ENCODE data around the gene CCL25. TPM values are rescaled to one million over a fixed set of nuclear protein-coding genes. Genes with fewer than 3 reads are reported as not detected.

The CCL25 gene
- total RNA-seq, 1 donor from 2014 or later: 1.4 TPM

DNA sequence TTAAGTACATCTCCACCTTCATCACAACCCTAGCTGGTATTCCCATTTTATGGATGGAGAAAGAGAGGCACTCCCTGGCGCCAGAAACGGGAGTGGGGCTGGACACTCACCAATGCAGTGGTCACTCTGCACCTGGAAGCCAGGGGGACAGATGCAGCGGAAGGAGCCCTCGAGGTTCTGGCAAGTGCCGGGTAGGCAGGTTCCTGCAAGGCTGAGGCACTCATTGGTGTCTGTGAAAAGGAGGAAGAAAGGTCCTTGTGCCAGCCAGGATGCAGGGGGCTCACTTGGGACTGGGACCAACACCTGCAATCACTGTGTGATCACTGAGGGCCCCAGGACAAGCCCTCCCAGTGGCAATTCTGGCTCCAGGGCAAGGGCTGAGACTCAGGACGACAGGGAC lies 41.8 kb downstream of the CCL25 start:
- peaks cover 53% of the 10 kb centered on the region for H3K36me3 Mint-ChIP-seq
- H3K27ac Mint-ChIP-seq: no peak overlapping the region
- no peak for TF ChIP-seq CTCF (conservative IDR thresholded peaks at IDR 0.05)
- no peaks in the 10 kb centered on the region for H3K9me3 Mint-ChIP-seq
- no peak for DNase-seq (ENCODE audit: extremely low spot score, unreplicated experiment)
- H3K4me1 Mint-ChIP-seq (ENCODE audit: unreplicated experiment): no peaks in the 10 kb centered on the region
- H3K4me3 Mint-ChIP-seq: no peak overlapping the region
- H3K27me3 Mint-ChIP-seq: no peaks in the 10 kb centered on the region

DNA sequence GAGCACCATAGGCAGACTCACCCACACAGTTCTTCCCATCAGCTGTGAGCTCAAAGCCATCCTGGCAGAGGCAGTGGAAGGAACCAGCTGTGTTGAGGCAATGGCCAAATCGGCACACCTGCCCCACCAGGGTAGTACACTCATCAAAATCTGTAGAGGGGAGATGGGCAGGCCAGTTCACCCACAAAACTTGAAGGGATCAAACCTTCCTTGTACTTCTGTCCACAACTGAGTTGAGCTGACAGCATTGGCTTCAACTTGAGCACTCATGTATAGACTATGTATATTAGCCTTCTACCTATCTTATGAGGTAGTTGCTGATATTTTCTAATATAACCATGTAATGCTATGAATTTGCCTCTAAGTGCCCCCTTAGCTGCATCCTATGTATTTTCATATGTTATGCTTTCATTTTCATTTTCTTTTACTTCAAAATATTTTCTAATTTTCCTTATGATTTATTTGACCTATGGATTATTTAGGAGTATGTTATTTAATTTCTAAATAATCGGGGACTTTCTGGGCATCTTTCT lies 42.9 kb downstream of the CCL25 start:
- Mint-ChIP-seq H3K9me3 (no peaks in the 10 kb centered on the region), H3K27ac (no peak overlapping the region), H3K36me3 (peaks cover 49% of the 10 kb centered on the region), H3K4me1 (ENCODE audit: unreplicated experiment) (no peaks in the 10 kb centered on the region), H3K4me3 (no peak overlapping the region), H3K27me3 (no peaks in the 10 kb centered on the region)
- TF ChIP-seq CTCF (conservative IDR thresholded peaks at IDR 0.05): no peak
- DNase-seq (ENCODE audit: extremely low spot score, unreplicated experiment): no peak

DNA sequence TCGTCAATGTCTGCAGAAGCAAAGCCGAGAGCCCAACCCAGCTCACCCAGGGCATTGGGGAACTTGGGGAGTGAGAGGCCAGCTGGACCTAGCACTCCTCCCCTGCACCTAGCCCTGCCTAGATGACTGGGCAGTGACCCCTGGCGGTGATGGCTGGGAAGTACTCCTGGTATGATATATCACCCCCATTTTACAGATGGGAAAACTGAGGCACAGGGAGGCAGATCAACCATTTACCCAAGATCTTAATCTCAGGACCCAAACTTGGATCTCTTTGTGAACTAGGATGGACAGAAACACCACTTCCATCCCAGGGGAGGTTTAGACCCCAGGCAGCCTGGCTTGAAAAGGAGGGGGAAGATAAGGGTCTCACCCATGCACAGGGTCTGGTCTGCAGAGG lies 43.5 kb downstream of the CCL25 start:
- Mint-ChIP-seq H3K36me3 (peaks cover 49% of the 10 kb centered on the region), H3K27me3 (no peaks in the 10 kb centered on the region), H3K4me3 (no peak overlapping the region), H3K9me3 (no peaks in the 10 kb centered on the region), H3K27ac (no peak overlapping the region), H3K4me1 (ENCODE audit: unreplicated experiment) (no peaks in the 10 kb centered on the region)
- TF ChIP-seq CTCF (conservative IDR thresholded peaks at IDR 0.05): no peak
- DNase-seq (ENCODE audit: extremely low spot score, unreplicated experiment): no peak

DNA sequence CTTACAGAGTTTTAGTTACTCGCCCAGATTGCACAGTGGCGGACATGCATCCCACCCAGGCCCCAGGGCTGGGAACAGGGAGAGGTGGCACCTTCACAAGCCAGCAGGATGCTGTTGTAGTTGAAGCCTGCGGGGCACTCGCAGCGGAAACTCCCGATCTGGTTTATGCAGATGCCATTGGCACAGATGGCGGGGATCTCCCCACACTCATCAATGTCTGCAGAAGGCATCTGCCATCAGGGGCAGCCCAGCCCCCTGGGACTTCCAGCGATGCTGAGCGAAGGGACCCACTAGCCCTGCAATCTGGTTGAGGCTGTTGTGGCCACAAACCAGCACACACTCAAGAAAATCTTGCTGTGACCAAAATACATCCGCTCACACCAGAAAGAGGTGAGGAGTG lies 44.6 kb downstream of the CCL25 start:
- Mint-ChIP-seq H3K27ac (no peak overlapping the region), H3K4me3 (no peak overlapping the region), H3K4me1 (ENCODE audit: unreplicated experiment) (no peaks in the 10 kb centered on the region), H3K36me3 (peaks cover 50% of the 10 kb centered on the region), H3K9me3 (no peaks in the 10 kb centered on the region), H3K27me3 (no peaks in the 10 kb centered on the region)
- no peak for DNase-seq (ENCODE audit: extremely low spot score, unreplicated experiment)
- no peak for TF ChIP-seq CTCF (conservative IDR thresholded peaks at IDR 0.05)

DNA sequence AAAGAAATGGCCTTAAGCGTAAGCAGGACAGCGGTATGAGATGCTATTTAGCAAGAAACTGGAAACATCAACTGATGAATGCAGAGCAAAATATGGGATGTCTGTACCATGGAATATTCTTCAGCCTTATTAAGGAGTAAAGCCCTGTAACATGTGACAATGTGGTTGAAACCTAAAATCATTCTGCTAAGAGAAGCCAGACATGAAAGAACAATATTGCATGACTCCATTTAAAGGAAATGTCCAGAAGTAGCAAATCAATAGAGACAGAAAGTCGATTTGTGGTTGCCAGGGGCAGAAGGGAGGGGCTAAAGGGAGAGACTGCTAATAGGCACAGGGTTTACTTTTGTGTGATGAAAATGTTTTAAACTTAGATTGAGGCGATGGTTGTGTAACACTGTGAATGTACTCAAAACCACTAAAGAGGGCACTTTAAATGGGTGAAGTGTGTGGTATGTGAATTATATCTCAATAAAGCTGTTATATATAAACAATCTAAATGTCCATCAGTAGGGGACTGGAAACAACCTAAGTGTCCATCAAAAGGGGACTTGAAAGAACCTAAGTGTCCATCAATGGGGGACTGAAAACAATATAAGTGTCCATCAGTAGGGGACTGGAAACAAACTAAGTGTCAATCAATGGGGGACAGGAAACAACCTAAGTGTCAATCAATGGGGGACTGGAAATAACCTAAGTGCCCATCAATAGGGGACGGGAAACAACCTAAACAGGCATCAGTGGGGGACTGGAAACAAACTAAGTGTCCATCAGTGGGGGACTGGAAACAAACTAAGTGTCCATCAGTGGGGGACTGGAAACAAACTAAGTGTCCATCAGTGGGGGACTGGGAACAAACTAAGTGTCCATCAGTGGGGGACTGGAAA lies 45.4 kb downstream of the CCL25 start:
- H3K9me3 Mint-ChIP-seq: no peaks in the 10 kb centered on the region
- H3K27me3 Mint-ChIP-seq: no peaks in the 10 kb centered on the region
- no peak overlapping the region for H3K4me3 Mint-ChIP-seq
- peaks cover 50% of the 10 kb centered on the region for H3K36me3 Mint-ChIP-seq
- H3K4me1 Mint-ChIP-seq (ENCODE audit: unreplicated experiment): no peaks in the 10 kb centered on the region
- TF ChIP-seq CTCF (conservative IDR thresholded peaks at IDR 0.05): no peak
- no peak for DNase-seq (ENCODE audit: extremely low spot score, unreplicated experiment)
- H3K27ac Mint-ChIP-seq: no peak overlapping the region

Measured in type B pancreatic cell (in vitro differentiated cells).